NK-92 (cell line): Measurements from ENCODE around the gene GAB3.

Experiments used
- DNase-seq: peaks from one replicate; lab custom pipeline; 2025; ENCODE audit not compliant: unreplicated experiment; lab: John Stamatoyannopoulos, UW

GAB3 gene

DNA sequence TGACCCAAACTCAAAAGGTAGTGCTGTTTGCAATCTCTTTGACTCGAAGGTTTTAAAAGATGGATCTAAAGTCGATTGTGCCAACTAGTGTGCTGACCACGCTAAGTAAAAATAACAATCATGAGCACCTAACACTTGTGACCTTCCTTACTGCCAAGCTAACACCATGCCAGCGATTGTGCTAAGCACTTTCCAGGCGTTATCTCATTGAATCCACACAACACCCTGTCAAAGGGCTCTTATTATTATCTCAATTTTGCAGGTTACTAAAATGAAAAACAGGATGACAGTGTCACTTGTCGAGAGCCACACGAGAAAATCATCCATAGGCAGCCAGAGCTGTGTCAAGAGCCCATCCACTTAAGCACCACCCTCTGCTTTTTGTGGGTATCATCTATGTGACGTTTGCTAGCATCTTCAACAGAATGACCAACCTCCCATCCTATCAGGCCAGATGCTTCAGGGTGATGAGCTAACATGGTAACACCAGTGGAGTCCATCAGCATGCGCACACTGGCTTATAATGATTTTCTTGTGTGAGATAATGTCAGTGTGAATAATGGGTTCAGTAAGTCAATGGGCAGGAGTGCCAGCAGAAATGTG is 893 bp upstream of the GAB3 start:
- DNase-seq: no peak

- DNase-seq: no peak
Measured at GRCh38 chrX:154751203-154751668, 359 bp upstream of the GAB3 start.

GRCh38 chrX:154749856-154750255 is 1.0 kb downstream of the GAB3 start:
- DNase-seq: no peak

DNA sequence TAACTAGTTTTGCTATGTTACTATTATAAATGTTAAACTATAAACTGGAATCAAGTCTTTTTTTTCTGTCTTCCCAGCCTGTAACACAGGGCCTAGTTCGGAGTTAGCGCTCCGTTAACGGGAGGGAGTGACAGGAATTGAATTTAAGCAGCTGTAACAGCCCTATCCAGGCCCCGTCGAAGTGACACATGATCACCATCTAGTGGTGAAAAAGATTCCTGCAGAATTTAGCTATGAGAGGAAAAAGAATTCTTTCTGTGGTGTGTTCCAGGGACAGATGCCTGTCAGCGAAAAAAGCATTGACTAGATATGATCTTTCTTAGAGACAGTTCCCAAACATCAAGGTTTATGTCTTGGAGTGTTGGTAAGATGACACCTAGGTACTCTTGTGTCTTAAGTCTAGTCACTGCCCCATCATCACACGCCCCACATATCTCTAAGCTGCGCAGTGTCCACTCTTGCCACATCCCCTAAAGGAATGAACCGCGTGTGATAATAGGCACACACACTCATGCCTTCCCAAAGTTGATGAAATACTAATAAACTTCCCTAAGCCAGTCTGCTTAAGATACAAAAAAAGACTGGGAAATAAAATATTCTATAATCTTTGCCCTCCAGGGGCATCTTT is 2.1 kb downstream of the GAB3 start:
- DNase-seq: no peak

DNA sequence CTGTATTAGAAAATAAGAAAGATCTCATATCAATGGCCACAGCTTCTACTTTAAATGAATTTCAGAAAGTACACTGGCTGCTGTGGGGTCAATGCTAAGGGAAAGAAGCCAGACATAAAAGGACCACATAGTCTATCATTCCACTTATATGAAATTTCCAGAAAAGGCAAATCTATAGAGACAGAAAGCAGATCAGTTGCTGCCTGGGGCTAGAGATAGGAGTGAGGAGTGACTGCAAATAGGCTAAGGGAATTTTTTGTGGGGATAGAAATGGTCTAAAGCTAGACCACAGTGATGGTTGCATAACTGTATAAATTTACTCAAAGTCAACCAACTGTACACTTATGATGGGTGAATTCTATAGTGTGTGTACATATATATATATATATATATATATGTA is 8.3 kb downstream of the GAB3 start:
- DNase-seq: no peak

GRCh38 chrX:154739952-154740465 is 10.9 kb downstream of the GAB3 start:
- DNase-seq: no peak

- DNase-seq: no peak
Measured at GRCh38 chrX:154738011-154738738, 12.7 kb downstream of the GAB3 start.

- no peak for DNase-seq
Measured at GRCh38 chrX:154737136-154737535, 13.7 kb downstream of the GAB3 start.

DNA sequence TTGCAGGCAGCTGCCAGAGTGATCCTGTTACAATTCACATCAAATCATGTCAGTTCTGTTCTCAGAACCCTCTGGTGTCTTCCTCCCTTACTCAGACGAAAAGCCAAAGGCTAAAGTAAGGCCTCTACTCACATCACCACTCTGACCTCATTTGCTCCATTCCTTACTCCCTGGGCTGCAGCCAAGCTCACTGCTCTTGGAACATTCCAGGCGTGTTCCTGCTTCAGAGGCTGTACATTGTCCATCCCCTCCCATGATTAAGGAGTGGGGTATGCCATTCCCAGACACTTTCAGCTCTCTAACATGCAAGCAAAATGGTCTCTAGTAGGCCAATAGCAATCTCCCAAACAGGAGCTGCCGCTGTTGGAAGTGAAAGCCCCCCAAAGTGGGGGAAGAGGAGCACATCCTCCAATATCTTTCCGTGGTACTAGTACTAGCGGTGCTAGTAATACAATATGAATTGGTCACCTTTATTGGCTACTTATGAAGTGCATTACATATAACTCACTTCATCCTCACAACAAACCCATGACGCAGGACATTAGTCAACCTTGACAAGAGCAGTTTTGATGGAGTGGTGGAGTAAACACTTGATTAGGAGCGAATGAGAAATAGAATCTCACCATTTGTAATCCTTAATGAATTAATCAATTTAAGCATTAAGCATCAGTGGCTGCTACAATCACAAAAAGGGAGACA is 15.0 kb downstream of the GAB3 start:
- DNase-seq: no peak

DNA sequence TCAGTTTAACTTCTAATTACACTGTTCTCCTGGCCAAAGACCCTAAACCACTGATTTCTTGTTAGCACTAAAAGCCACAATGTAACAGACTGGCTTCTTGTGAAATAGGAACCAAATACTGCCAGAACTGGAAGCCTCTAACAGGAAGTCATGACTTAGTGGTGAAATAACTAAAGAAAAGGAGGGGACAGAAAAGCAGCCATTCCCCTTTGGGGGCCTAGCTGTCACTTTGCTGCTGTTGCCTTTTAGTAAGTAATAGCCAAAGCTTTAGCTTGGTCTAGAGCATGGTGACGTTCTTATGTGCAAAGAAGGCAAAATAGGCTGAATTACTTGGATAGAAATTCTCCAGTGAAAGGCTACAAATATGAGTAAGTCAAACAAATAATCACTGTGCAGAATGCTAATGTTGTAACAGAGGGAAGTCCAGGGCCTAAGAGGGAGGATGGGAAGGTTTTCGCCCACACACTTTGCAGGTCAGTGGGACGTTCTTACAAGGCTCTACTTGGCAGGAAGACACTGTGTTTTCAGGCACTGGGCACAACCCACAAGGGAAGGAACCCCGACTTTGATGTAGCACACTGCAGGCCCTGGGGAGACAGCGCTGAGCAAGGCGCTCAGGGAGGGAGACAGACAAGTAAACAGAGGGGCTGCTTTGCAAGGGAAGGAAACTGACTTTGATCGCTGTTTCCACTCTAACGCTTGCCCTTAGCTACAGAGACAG is 16.7 kb downstream of the GAB3 start:
- DNase-seq: no peak

DNA sequence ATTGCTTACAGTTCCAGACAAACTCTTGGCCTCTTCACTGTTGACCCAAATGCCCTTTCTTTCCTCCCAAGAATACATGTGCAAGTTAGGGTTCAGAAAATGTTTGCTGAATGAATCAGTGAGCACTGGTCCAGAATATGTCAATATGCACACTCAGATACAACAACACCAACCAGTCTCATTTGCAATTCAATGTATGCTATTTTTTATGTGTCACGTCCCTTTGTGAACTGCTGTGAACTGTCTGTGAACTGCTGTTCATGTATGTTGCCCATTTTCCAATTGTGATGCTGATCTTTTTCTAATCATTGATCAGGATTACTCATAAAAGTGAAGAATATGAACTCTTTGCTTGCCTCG is 17.8 kb downstream of the GAB3 start:
- DNase-seq: no peak

DNA sequence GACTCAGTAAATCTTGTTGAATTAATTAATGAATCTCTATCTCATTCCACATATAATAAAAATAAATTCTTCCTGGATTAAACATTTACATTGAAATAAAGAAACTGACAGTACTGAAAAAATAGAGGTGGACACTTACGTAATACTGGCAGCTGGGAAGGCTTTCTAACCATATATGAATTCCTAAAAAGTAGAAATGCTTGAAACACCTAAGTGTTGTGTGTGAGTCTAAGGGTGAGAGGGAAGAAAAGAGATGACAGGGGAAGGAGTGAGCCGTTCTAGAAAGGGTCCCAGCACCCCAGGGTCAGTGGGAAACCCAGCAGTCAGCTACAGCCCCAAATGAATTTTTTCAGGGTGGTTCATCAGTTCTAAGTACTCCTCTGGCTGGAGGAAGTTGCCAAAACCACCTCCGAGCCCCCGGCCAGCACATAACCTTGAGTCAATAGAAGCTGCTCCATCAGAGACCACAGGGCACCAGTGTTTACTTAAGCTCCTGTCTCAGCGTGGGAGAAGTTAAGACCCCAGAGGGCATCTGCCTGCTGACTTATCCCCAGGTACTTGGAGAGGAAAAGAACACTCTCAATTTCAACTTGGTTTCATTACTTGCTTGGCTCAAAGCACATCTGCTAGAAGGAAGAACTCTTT is 18.3 kb downstream of the GAB3 start:
- DNase-seq: no peak

DNA sequence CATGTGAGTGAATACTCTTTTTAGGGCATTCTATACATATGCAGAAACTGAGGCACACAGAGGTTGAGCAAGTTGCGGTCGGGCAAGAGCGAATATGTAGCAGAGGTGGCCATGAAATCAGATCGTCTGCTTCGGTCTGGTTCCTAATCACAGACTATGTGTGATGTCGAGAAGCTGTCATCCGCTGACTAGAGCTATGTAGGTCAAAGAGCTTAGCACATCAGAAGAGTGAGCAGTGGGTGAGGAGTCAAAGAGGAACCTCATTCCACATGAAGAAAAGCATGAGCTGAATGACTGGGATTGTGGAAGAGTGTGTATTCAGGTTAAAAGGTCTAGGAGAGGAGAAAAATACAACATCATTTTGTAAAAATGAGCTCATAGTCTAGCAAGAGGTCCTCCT is 19.0 kb downstream of the GAB3 start:
- no peak for DNase-seq

- no peak for DNase-seq
Measured at GRCh38 chrX:154731184-154731583, 19.7 kb downstream of the GAB3 start.

- DNase-seq: no peak
Measured at GRCh38 chrX:154730253-154730891, 20.5 kb downstream of the GAB3 start.

- DNase-seq: no peak
Measured at GRCh38 chrX:154729439-154729838, 21.4 kb downstream of the GAB3 start.

DNA sequence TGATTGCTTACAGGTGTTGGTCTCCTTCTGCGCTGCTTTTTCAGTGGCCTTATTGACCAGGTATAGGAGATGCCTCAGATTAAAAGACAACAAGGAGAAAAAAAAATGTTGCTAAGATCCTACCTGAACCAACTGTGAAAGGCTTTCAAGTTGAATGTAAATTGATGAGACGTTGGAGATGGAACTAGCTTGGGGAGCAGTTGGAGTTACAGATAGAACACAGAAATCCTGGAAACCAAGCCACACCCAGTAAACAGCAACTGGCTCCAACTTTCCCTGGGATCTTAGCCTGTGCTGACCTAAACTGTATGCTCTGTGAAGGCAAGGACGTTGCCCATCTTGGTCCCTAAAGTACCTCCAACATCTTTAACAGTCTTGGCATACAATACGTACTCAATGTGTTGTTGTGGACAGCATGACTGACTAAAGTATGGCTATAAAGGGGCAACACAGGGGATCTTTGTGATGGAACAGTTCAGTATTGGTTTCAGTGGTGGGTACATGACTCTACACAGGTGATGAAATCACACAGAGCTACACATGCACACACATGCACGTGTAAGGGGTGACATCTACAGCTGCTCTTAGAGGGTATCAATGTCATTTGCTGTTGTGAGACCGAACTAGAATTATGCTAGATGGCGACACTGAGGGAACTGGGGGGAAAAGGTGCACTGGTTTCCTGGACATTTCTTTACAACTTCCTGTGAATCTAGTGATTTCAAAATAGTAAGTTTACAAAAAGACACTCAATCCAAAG is 22.3 kb downstream of the GAB3 start:
- no peak for DNase-seq

- no peak for DNase-seq
Measured at GRCh38 chrX:154727871-154728270, 23.0 kb downstream of the GAB3 start.

- no peak for DNase-seq
Measured at GRCh38 chrX:154727418-154727817, 23.5 kb downstream of the GAB3 start.
